Testis (tissue), 3 donors: Measurements from ENCODE around the gene LRP1. TPM values are rescaled to one million over a fixed set of nuclear protein-coding genes. Genes with fewer than 3 reads are reported as not detected.

ENCODE experiments used
- DNase-seq: peaks from one replicate; pipeline ENCODE4 v3.0.0-alpha.2; 2019
- H3K27ac ChIP-seq, 2 donors: fragments of 200-600 bp; sonication (generic); one replicate each; pipeline ENCODE4 v1.5.1; 2019
- H3K27me3 ChIP-seq: fragments of 200-600 bp; sonication (generic); one replicate; pipeline ENCODE4 v1.5.1; 2019
- H3K36me3 ChIP-seq: fragments of 200-600 bp; sonication (generic); one replicate; pipeline ENCODE4 v1.5.1; 2017; ENCODE audit warnings: low read depth; ENCODE audit errors: missing control alignments
- H3K4me1 ChIP-seq: fragments of 200-600 bp; sonication (generic); one replicate; pipeline ENCODE4 v1.5.1; 2019
- H3K4me3 ChIP-seq, 2 donors: fragments of 200-600 bp; sonication (generic); one replicate each; pipeline ENCODE4 v1.5.1; 2017 to 2019
- H3K9me3 ChIP-seq: fragments of 200-600 bp; sonication (generic); one replicate; pipeline ENCODE4 v1.5.1; 2017
- CTCF ChIP-seq, 3 experiments: fragments of 450-650 bp in 2 of 3; fragments of 200-600 bp in 1 of 3; sonication (generic) in 1 of 3; IDR thresholded peaks; one replicate each; pipeline ENCODE4 v1.5.1; 2016 to 2019; ENCODE audit warnings: antibody characterized with exemption in 3 of 3, mild to moderate bottlenecking in 2 of 3, moderate library complexity in 1 of 3
- POLR2A ChIP-seq: fragments of 450-650 bp; IDR thresholded peaks from one replicate; pipeline ENCODE4 v1.6.1; 2017; ENCODE audit warnings: antibody characterized with exemption, mild to moderate bottlenecking, moderate library complexity
- WGBS, 2 donors: methylation state at CpG; one replicate each; pipeline ENCODE4 v1.1.5; 2018; 5-methylcytosine and 5-hydroxymethylcytosine counted together
- intact Hi-C: fragments of 100-400 bp; cut with DNase I; formaldehyde crosslinking; loops from one replicate; pipeline ENCODE4 v1.15.1; 2023; ENCODE audit warnings: low total_unique reads
- polyA plus RNA-seq: library from polyadenylated mRNA; stranded (reverse); fragments of 350-450 nt; fragmentation: Illumina TruSeq; extraction: RNeasy Lipid Tissue Mini Kit (QIAGEN cat#74804); gene quantifications from one replicate; pipeline ENCODE4 v1.2.3, GENCODE V29; 2014; ENCODE audit warnings: low read depth, low replicate concordance; ENCODE audit not compliant: insufficient read depth
- total RNA-seq, 2 donors: library from RNA; depleted of rRNA; stranded (reverse); fragments of >200 nt; gene quantifications; one replicate each; pipeline ENCODE4 v1.2.3, GENCODE V29; 2016

Gene LRP1
- total and polyA plus RNA-seq, 3 donors from 2014 or later = 82.4 to 200 (median 135) TPM

GRCh38 chr12:57201219-57201618 is 72.9 kb downstream of the LRP1 start:
- DNase-seq = no peak
- intact Hi-C loops = no loop called here
- no peak for TF ChIP-seq POLR2A
- TF ChIP-seq CTCF (IDR thresholded peaks at IDR 0.05) = no peak
- H3K9me3 ChIP-seq = no peaks in the 10 kb centered on the region
- H3K27me3 ChIP-seq = no peaks in the 10 kb centered on the region
- H3K27ac ChIP-seq = no peak overlapping the region
- H3K4me3 ChIP-seq = no peak overlapping the region
- no peaks in the 10 kb centered on the region for H3K4me1 ChIP-seq
- H3K36me3 ChIP-seq = peaks cover 4% of the 10 kb centered on the region
- 69 to 77% methylated on average over 7 to 8 of the region's 8 CpGs for WGBS, 2 donors

- no peak overlapping the region for H3K4me3 ChIP-seq
- H3K27ac ChIP-seq = no peak overlapping the region
- TF ChIP-seq POLR2A = no peak
- TF ChIP-seq CTCF (IDR thresholded peaks at IDR 0.05) = no peak
- WGBS, 2 donors = 85 to 88% methylated on average over 12 to 16 of the region's 16 CpGs
- H3K36me3 ChIP-seq = peaks cover 4% of the 10 kb centered on the region
- DNase-seq = no peak
- intact Hi-C loops = no loop called here
- H3K27me3 ChIP-seq = no peaks in the 10 kb centered on the region
- no peaks in the 10 kb centered on the region for H3K9me3 ChIP-seq
- H3K4me1 ChIP-seq = no peaks in the 10 kb centered on the region
Observed at GRCh38 chr12:57201631-57202030, 73.3 kb downstream of the LRP1 start.

GRCh38 chr12:57202321-57202720 is 74.0 kb downstream of the LRP1 start:
- Histone ChIP-seq H3K4me1 (no peaks in the 10 kb centered on the region), H3K27ac (no peak overlapping the region), H3K4me3 (no peak overlapping the region), H3K27me3 (no peaks in the 10 kb centered on the region), H3K36me3 (peaks cover 4% of the 10 kb centered on the region), H3K9me3 (no peaks in the 10 kb centered on the region)
- intact Hi-C loops = no loop called here
- 84 to 88% methylated on average over 15 to 19 of the region's 19 CpGs for WGBS, 2 donors
- DNase-seq = no peak
- TF ChIP-seq CTCF (IDR thresholded peaks at IDR 0.05) (no peak), POLR2A (no peak)

- no peak for DNase-seq
- Histone ChIP-seq H3K4me1 (no peaks in the 10 kb centered on the region), H3K36me3 (peaks cover 4% of the 10 kb centered on the region), H3K9me3 (no peaks in the 10 kb centered on the region), H3K27ac (no peak overlapping the region), H3K27me3 (no peaks in the 10 kb centered on the region), H3K4me3 (no peak overlapping the region)
- TF ChIP-seq CTCF (IDR thresholded peaks at IDR 0.05) (no peak), POLR2A (no peak)
- 93 to 94% methylated on average over 16 to 28 of the region's 28 CpGs for WGBS, 2 donors
- intact Hi-C loops = no loop called here
Observed at GRCh38 chr12:57203201-57203600, 74.9 kb downstream of the LRP1 start.

GRCh38 chr12:57203791-57204190 is 75.5 kb downstream of the LRP1 start:
- DNase-seq = no peak
- no peak overlapping the region for H3K27ac ChIP-seq
- no peaks in the 10 kb centered on the region for H3K9me3 ChIP-seq
- H3K27me3 ChIP-seq = no peaks in the 10 kb centered on the region
- intact Hi-C loops = no loop called here
- H3K36me3 ChIP-seq = peaks cover 4% of the 10 kb centered on the region
- H3K4me1 ChIP-seq = no peaks in the 10 kb centered on the region
- TF ChIP-seq POLR2A (no peak), CTCF (IDR thresholded peaks at IDR 0.05) (no peak)
- whole genome bisulfite sequencing, 2 donors = 82 to 90% methylated on average over 6 to 11 of the region's 11 CpGs
- no peak overlapping the region for H3K4me3 ChIP-seq
